Activated CD8-positive, alpha-beta memory T cell treated with anti-CD3 and anti-CD28 coated beads, Interleukin-2, amount 50 U/mL, for 24 hours (primary cell): Measurements from ENCODE around the gene PPP1R1B.

Source experiments
- DNase-seq: peaks from one replicate; pipeline ENCODE4 v3.0.0-alpha.2; 2020; ENCODE audit errors: extremely low read depth

The PPP1R1B gene

DNA sequence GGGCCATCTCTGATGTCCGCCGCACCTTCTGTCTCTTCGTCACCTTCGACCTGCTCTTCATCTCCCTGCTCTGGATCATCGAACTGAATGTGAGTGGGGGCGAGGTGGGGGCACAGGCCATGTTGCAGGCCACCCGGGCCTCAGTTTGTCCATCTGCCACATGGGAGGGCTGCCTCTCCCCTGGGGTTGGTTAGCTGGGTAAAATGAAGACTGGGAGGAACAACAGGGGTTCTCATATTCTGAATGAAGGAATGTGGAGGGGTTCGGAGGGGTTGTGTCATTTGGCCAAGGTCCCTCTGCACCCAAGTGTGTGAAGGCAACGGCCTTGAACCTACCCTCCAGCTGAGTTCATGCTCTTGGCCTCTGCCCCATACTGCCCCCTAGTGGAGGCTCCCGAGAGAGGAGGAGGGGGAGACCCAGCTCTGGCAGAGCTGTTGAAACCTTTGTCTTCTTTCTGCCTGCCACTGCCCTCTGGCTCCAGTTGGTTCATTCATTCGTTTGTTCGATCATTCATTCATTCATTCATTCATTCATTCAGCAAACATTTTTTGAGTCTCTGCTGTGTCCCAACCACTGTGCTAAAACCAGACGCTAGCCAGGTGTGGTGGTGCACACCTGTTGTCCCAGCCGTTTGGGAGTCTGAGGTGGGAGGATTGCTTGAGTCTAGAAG lies 27.0 kb downstream of the PPP1R1B start:
- DNase-seq, result peak; percentile 57

DNA sequence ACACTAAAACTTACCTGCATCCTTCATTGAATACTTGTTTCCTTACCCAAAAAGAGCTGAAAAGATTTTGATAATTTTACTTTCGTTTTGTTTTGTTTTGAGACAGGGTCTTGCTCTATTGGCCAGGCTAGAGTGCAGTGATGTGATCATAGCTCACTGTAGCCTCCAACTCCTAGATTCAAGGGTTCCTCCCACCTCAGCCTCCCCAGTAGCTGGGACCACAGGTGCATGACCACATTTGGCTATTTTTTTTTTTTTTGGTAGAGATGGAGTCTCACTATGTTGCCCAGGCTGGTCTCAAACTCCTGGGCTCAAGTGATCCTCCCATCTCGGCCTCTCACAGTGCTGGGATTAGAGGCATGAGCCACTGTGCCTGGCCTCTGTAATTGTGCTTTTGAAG lies 28.4 kb downstream of the PPP1R1B start:
- DNase-seq, result no peak

DNA sequence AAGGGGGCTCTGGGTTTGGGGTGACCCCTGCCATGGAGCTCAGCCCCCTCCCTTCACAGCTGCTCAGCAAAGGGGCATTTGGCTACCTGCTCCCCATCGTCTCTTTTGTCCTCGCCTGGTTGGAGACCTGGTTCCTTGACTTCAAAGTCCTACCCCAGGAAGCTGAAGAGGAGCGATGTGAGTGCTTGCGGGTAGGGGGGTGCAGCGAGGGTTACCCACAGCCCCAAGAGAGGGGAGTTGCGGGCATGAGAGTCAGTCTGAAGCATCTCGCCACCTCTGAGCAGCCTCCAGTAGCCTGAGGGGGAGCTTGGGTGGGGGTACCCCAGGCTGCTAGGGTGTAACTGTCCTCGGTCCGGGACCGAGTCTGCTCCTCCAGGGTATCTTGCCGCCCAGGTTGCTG lies 31.6 kb downstream of the PPP1R1B start:
- no peak for DNase-seq

DNA sequence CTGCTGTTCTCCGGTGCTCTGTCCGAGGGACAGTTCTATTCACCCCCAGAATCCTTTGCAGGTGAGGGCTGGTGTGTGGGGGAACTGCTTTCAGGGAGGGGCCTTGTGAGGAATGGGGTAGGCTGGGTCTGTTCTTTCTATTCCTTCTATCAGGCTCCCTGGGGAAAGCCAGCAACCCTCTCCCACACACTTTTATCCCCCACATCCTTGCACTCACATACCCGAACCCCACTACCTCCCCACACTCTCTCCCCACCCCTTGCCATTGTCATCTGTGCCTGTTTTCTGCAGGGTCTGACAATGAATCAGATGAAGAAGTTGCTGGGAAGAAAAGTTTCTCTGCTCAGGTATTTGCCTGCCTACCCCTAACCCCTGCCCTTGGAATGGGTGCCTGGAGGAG lies 32.0 kb downstream of the PPP1R1B start:
- DNase-seq, result no peak

DNA sequence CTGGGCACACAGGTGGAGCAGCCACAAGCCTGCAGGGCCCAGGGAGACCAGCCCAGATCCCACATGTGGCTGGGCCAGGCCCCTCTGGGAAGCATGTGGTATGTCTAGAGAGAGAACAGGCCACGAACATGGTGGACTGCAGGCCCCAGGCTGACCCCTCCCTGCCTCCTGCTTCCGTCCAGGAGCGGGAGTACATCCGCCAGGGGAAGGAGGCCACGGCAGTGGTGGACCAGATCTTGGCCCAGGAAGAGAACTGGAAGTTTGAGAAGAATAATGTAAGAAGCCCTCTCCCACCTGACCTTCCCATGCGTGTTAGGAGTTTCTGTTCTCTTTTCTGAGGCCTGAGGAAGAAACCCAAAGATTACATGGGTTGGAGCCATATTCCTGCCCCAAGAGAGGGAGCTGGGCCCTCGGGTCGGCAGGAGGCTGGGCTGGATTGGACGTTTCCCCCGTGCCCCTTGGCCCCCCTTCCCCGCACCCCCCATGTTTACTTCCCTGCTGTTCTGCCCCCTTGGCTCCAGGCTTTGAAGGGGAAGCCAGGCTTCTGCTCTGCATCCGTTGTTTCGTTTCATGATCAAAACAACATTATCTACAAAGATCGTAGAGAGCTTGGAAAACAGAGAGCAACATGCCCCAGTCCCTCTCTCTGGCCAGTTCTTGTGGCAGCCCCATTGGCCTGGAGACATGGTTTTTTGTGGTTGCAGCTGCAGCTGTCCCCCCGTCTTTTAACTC lies 32.7 kb downstream of the PPP1R1B start:
- DNase-seq, result no peak

DNA sequence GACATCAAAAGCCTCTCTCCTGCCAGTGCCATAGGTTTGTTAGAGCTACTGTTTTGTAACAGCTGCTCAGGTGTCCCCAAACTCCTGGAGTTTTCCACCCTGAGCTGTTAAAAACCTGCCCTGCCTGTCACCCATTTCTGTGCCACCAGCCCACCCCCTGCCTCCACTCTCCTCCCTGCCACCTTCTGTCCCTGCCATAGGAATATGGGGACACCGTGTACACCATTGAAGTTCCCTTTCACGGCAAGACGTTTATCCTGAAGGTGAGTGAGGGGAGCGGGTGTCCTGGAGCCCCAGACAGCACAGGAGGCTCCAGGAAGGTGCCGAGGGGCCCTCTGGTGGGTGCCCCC lies 33.2 kb downstream of the PPP1R1B start:
- no peak for DNase-seq

DNA sequence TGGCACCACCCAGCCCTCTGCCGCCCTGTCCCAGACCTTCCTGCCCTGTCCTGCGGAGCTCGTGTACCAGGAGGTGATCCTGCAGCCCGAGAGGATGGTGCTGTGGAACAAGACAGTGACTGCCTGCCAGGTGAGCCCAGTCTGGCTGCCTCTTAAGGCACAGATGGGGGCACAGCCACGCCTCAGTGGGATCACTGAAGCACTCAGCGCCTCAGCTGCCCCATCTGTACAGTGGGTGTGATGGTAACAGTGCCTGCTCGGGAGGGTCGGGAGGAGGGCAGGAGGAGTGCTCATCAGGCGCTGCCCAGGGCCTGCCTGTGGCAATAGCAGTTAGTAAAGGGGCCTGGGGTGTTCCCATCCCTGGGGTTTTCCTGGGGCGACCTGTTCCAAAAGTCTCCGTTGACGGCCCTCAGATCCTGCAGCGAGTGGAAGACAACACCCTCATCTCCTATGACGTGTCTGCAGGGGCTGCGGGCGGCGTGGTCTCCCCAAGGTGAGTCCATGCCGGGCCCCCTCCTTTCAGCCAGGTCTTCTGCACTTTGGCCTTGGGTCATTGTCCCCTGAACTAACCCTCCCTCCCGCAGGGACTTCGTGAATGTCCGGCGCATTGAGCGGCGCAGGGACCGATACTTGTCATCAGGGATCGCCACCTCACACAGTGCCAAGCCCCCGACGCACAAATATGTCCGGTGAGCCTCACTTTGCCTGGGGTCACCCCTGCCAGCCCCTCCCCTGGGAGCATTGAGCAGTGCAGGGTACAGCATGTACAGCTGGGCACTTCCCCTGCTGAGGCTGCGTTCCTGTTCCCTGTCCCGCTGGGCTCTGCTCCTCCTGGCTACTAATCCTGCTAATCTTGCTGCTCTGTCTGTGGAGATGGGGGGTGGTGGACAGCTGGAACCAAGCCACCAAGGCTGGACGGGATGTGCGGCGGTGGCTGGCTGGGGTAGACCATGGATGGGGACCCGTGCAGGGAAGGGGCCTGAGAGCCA lies 33.9 kb downstream of the PPP1R1B start:
- DNase-seq, result no peak

DNA sequence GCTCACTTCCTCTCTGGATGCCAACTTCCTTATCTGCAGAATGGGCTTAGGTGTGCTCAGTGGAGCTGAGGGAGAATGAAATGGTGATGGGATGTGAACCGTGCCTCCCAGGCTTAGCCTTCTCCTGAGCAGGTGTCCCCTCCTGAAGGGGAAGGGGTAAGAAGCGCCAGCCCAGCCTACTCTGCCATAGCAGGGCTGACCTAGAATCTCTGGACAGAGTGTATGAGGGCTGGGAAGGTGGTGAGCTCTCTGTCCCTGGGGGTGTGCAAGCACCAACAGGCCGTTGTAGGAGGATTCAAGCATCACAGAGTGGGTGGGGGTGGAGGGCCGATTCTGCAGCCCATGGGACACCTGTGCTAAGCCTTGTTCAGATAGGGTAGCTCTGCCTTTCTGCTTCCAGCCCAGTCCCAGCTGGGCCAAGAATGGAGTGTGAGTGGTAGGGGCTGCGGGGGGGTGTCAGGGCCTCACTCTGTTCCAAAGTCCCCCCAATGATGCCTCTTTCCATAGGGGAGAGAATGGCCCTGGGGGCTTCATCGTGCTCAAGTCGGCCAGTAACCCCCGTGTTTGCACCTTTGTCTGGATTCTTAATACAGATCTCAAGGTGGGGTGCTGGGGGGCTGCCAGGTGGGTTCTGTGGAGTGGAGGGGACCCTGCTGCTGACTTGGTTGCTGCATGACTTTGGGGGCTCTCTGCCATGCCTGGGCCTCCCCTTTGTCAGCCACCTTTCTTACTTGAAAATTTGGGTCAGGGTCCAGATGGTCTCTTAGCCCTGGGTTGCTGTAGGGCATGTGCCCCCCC lies 35.2 kb downstream of the PPP1R1B start:
- DNase-seq, result no peak

DNA sequence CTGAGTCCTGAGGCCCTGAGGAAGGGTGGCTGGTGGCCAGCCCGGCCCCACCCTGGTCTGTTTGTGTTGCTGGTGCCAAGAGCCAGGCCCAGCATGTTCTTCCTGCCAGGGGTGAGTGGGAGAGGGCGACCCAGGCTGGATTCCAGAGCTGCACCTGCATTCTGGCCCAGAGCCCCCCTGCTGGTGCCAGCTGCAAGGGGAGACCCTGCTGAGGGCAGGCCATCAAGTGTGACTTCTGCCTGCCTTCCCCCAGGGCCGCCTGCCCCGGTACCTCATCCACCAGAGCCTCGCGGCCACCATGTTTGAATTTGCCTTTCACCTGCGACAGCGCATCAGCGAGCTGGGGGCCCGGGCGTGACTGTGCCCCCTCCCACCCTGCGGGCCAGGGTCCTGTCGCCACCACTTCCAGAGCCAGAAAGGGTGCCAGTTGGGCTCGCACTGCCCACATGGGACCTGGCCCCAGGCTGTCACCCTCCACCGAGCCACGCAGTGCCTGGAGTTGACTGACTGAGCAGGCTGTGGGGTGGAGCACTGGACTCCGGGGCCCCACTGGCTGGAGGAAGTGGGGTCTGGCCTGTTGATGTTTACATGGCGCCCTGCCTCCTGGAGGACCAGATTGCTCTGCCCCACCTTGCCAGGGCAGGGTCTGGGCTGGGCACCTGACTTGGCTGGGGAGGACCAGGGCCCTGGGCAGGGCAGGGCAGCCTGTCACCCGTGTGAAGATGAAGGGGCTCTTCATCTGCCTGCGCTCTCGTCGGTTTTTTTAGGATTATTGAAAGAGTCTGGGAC lies 36.0 kb downstream of the PPP1R1B start:
- no peak for DNase-seq

DNA sequence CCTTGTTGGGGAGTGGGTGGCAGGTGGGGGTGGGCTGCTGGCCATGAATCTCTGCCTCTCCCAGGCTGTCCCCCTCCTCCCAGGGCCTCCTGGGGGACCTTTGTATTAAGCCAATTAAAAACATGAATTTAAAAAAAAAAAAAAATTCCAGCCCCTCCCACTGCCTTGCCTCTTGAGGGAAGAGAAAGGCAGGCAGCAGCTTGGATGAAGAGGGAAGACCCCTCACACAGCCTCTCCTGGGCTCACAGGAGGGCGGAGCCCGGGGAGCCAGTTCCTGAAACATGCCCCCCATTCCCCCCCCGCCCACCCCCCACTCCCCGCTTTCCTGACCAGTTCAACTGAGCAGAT lies 36.6 kb downstream of the PPP1R1B start:
- DNase-seq, result no peak

DNA sequence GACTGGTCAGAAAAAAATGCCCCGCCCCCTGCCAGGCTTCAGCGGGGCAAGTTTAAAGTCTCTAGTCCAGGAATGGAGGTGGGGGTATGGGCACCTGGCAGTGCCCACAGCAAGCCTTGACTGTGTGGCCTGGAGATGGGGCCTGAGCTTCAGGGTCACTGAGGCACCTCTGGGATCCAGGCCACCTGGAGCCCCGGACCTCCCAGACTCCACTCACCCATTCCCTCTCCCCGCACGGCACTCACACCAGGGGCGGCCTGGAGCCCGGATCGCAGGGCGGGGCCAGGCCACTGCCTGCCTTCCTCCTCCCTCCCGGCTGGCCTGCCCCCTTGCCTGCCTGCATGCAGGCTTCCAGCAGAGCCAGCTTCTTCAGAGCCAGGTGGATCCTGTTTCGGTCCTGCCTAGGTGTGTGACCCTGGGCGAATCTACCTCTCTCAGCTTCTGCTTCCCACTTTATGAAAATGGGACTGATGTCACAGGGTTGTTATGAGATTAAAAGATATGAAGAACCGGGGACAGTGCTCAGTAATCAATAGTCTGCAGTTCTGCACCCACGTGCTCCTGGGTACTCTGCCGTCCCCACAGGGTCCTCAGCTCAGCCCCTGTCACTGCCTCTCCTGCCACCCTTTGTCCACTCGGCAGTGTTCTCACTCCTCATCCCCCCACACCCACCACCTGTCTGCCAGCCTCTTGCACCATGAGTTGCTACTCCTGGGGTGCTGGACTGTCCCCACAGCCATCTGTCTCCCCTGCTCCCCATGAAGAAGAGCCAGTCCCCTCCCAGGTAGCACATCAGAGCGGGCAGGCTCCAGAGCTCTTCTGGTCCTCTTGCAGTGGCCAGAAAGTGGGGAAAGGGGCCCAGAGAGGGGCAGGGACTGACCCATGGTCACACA lies 37.2 kb downstream of the PPP1R1B start:
- no peak for DNase-seq

DNA sequence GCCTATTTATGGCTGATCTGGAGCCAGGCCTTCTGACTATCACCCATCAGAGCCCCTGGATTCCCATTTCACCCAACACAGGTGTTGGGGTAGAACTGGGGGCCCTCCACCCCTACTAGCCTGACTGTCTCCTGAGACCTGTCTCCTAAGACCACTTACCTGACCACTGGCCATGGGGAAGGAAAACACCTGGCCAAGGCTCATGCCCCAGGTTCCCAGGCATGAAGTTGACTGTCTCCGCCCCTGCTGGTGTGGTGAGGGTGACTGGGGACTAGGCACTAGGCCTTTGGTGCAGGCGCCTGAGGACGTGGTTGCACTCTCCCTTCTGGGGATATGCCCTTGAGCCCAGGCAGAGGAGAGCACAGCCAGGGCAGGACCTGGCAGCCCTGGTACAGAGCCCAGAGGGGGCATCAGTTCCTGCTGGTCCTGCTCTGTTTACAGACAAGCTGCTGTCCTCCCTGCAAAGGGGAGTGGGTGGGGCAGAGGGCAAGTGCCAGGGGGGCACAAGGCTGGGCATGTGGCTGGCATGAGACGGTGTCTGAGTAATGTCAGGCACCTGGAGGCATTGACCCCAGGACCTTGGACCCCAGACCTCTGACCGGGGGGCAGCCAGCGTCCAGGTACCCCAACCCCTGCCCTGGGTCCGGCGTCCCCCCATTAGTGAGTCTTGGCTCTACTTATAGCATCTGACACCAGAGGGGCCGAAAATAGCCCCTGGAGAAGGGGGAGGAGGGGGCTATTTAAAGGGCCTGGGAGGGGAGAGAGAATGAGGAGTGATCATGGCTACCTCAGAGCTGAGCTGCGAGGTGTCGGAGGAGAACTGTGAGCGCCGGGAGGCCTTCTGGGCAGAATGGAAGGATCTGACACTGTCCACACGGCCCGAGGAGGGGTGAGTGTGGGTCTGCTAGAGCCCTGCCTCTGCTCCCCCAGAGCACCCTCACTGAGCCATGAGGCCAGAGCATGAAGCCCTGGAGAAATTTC lies 38.1 kb downstream of the PPP1R1B start, which contains the start of gene TCAP:
TSS of gene TCAP (plus strand) at position 769 of the 981 bp plus-strand sequence. CDS start at position 780, 11 bp downstream.
- DNase-seq, result no peak

DNA sequence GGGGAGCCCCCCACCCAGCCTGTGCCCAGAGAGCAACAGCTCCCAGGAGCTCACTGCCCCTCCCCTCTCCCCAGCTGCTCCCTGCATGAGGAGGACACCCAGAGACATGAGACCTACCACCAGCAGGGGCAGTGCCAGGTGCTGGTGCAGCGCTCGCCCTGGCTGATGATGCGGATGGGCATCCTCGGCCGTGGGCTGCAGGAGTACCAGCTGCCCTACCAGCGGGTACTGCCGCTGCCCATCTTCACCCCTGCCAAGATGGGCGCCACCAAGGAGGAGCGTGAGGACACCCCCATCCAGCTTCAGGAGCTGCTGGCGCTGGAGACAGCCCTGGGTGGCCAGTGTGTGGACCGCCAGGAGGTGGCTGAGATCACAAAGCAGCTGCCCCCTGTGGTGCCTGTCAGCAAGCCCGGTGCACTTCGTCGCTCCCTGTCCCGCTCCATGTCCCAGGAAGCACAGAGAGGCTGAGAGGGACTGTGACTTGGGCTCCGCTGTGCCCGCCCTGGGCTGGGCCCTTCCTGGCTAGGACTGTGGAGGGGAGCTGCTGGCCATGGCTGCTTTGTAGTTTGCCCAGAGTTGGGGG lies 39.0 kb downstream of the PPP1R1B start:
- DNase-seq, result no peak

DNA sequence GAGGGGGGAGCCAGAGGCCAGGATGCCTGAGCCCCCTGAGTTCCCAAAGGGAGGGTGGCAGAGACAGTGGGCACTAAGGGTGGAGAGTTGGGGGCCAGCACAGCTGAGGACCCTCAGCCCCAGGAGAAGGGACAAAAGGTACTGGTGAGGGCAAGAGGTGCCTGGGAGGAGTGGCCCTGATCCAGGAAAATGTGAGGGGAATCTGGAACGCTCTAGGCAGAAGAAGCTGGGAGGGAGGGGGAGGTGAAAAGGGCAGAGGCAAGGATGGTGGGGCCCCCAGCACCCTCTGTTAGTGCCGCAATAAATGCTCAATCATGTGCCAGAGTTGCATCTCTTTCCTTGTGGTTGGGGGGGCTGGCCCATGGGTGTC lies 39.5 kb downstream of the PPP1R1B start:
- no peak for DNase-seq

DNA sequence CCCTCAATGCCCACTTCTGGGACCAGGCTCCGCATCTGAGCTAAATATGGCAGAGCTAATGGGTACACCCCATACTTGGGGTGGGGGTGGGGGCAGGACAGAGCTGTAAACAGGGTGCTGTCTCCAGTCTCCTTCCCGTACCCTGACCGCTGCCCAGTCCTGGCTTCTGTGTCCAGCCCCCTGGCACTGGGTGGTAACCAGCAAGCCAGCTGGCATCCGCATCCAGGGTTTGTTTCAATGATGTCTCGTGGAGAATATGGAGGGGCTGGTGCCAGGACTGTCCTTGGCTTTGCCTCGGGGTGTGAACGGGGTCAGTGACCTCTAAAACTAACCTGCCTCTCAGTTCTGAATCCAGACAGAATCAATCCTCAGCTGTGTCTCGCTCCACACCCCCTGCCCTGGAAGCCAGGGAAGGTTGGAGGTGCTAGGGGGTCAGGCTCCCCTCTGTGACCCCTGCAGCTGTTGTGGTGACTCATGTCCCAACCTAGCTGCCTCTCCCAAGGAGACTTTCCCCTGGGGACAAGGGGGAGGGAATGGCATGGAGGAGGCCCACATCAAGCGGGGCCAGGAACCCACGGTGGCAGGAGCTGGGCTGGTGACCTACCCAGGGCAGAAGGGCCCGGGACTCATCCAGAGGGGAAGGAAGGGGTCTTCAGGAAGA lies 40.0 kb downstream of the PPP1R1B start:
- no peak for DNase-seq

DNA sequence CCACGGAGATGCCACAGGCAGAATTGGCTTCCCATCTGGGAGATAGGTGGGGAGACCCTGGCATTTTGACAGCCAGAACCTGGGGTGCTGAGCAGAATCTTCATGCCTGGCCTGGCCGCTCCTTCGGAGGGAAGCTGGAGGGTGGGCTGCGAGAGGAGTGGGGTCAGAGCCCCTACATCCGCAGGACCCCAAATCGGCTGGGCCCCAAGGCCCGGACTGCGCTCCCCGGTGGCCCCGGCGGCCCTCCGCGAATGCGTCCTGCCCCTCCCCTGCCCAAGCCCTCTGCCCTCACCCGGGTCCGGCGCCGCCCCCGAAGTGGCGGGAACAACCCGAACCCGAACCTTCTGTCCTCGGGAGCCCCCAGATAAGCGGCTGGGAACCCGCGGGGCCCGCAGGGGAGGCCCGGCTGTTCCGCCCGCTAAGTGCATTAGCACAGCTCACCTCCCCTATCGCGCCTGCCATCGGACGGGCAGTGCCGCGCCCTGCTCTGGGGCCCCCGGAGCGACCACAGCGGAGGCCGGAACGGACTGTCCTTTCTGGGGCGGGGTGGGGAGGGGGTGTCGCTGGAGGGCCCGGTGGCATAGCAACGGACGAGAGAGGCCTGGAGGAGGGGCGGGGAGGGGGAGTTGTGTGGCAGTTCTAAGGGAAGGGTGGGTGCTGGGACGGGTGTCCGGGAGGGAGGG lies 40.7 kb downstream of the PPP1R1B start:
- DNase-seq, result no peak
